Measurements from ENCODE around the gene NPHP4.

DNA sequence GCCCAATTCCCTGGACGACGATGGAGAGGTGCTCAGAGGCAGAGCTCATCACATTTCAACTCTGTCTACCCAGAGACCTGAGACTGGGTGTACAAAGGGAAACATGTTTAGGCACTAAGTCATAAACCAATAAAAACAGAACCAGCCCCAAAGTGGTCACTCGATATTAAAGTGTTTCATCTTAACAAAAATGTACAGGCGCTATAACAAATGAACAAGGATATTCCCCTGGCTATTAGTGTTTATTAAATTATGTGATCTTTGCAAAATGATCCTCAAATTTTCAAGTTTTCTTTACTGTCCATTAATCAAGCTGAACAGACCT lies 43.6 kb downstream of the NPHP4 start:
- TF ChIP-seq POLR2A (IDR thresholded peaks at IDR 0.05) (no peak), POLR2AphosphoS5 (IDR thresholded peaks at IDR 0.05; ENCODE audit: insufficient read depth in 1 of 2, low read depth in 1 of 2) (no peak)
- TF ChIP-seq, protein P1, sequence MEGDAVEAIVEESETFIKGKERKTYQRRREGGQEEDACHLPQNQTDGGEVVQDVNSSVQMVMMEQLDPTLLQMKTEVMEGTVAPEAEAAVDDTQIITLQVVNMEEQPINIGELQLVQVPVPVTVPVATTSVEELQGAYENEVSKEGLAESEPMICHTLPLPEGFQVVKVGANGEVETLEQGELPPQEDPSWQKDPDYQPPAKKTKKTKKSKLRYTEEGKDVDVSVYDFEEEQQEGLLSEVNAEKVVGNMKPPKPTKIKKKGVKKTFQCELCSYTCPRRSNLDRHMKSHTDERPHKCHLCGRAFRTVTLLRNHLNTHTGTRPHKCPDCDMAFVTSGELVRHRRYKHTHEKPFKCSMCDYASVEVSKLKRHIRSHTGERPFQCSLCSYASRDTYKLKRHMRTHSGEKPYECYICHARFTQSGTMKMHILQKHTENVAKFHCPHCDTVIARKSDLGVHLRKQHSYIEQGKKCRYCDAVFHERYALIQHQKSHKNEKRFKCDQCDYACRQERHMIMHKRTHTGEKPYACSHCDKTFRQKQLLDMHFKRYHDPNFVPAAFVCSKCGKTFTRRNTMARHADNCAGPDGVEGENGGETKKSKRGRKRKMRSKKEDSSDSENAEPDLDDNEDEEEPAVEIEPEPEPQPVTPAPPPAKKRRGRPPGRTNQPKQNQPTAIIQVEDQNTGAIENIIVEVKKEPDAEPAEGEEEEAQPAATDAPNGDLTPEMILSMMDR (IDR thresholded peaks at IDR 0.05), result no peak
